Ishikawa (cell line): ENCODE results near the gene SEMA3D.

Source experiments
- CEBPB ChIP-seq: IDR thresholded peaks from 2 replicates; pipeline ENCODE4 v1.6.1; 2012
- CREB1 ChIP-seq: IDR thresholded peaks from 2 replicates; pipeline ENCODE4 v1.6.1; 2012; ENCODE audit warnings: low read depth
- EP300 ChIP-seq: IDR thresholded peaks from 2 replicates; pipeline ENCODE4 v1.6.1; 2012; ENCODE audit warnings: borderline replicate concordance
- MAX ChIP-seq: IDR thresholded peaks from 2 replicates; pipeline ENCODE4 v1.6.1; 2012
- NFIC ChIP-seq: IDR thresholded peaks from 2 replicates; pipeline ENCODE4 v1.6.1; 2012
- RAD21 ChIP-seq: IDR thresholded peaks from 2 replicates; pipeline ENCODE4 v1.6.1; 2012; ENCODE audit warnings: low read depth
- REST ChIP-seq: IDR thresholded peaks from 2 replicates; pipeline ENCODE4 v1.6.1; 2012; ENCODE audit warnings: low read depth, mild to moderate bottlenecking
- TAF1 ChIP-seq: IDR thresholded peaks from 2 replicates; pipeline ENCODE4 v1.6.1; 2012; ENCODE audit warnings: low read depth, mild to moderate bottlenecking
- TCF12 ChIP-seq: IDR thresholded peaks from 2 replicates; pipeline ENCODE4 v1.6.1; 2012; ENCODE audit warnings: low read depth
- TEAD4 ChIP-seq: IDR thresholded peaks from 2 replicates; pipeline ENCODE4 v1.6.1; 2012
- YY1 ChIP-seq: IDR thresholded peaks from 2 replicates; pipeline ENCODE4 v1.6.1; 2012; ENCODE audit warnings: low read depth

- TF ChIP-seq YY1 (no peak), EP300 (no peak), TCF12 (no peak), NFIC (no peak), TEAD4 (no peak), CREB1 (no peak), TAF1 (no peak), MAX (no peak), REST (no peak), RAD21 (no peak), CEBPB (no peak)
Measured at GRCh38 chr7:85164376-85164775, 22.5 kb downstream of the SEMA3D start.
